ENCODE results near the gene KCTD17. TPM values are rescaled to one million over a fixed set of nuclear protein-coding genes. Genes with fewer than 3 reads are reported as not detected.

Gene KCTD17
- total and polyA plus RNA-seq, 2 donors (not counting 1 experiment from before 2014, with no cell fraction given), result 10.6 to 19.3 TPM

- no peak overlapping the region for H3K4me3 ChIP-seq (replicated peaks in 1 of 4; ENCODE audit: control extremely low read depth in 1 of 4, insufficient read depth in 1 of 4, low read depth in 3 of 4, low read length in 4 of 4)
- no peak overlapping the region for H3K4me2 ChIP-seq (ENCODE audit: extremely low read depth, insufficient read depth, low read length)
- no peaks in the 10 kb centered on the region for H3K79me2 ChIP-seq (ENCODE audit: control insufficient read depth, insufficient read depth, low read length)
- H3K36me3 ChIP-seq (ENCODE audit: control insufficient read depth, insufficient read depth, low read length), result no peaks in the 10 kb centered on the region
- no peaks in the 10 kb centered on the region for H4K20me1 ChIP-seq (ENCODE audit: control insufficient read depth, extremely low read depth, insufficient read depth, low read length)
- peaks cover 11% of the 10 kb centered on the region for H3K27me3 ChIP-seq (ENCODE audit: control insufficient read depth, insufficient read depth, low read length)
- H3K9me3 ChIP-seq (ENCODE audit: control insufficient read depth, insufficient read depth, low read depth, low read length), result no peaks in the 10 kb centered on the region
- TF ChIP-seq EZH2 (IDR thresholded peaks at IDR 0.05; ENCODE audit: low read length, missing control alignments), result no peak
- TF ChIP-seq, protein P1, sequence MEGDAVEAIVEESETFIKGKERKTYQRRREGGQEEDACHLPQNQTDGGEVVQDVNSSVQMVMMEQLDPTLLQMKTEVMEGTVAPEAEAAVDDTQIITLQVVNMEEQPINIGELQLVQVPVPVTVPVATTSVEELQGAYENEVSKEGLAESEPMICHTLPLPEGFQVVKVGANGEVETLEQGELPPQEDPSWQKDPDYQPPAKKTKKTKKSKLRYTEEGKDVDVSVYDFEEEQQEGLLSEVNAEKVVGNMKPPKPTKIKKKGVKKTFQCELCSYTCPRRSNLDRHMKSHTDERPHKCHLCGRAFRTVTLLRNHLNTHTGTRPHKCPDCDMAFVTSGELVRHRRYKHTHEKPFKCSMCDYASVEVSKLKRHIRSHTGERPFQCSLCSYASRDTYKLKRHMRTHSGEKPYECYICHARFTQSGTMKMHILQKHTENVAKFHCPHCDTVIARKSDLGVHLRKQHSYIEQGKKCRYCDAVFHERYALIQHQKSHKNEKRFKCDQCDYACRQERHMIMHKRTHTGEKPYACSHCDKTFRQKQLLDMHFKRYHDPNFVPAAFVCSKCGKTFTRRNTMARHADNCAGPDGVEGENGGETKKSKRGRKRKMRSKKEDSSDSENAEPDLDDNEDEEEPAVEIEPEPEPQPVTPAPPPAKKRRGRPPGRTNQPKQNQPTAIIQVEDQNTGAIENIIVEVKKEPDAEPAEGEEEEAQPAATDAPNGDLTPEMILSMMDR (conservative IDR thresholded peaks at IDR 0.05 in 1 of 2, IDR thresholded peaks at IDR 0.05 in 1 of 2; ENCODE audit: low read depth in 1 of 2, low read length in 2 of 2), result no peak
- no peak for DNase-seq (ENCODE audit: low read depth in 2 of 2)
- H2AFZ ChIP-seq (ENCODE audit: low read length), result no peak overlapping the region
- no peak overlapping the region for H3K27ac ChIP-seq (ENCODE audit: insufficient read depth, low read length)
- no peak overlapping the region for H3K9ac ChIP-seq (ENCODE audit: insufficient read depth, low read length)
- no peaks in the 10 kb centered on the region for H3K4me1 ChIP-seq (ENCODE audit: control insufficient read depth, extremely low read depth, insufficient read depth, low read length)
Measured at GRCh38 chr22:37111156-37111717, 59.7 kb downstream of the KCTD17 start.

DNA sequence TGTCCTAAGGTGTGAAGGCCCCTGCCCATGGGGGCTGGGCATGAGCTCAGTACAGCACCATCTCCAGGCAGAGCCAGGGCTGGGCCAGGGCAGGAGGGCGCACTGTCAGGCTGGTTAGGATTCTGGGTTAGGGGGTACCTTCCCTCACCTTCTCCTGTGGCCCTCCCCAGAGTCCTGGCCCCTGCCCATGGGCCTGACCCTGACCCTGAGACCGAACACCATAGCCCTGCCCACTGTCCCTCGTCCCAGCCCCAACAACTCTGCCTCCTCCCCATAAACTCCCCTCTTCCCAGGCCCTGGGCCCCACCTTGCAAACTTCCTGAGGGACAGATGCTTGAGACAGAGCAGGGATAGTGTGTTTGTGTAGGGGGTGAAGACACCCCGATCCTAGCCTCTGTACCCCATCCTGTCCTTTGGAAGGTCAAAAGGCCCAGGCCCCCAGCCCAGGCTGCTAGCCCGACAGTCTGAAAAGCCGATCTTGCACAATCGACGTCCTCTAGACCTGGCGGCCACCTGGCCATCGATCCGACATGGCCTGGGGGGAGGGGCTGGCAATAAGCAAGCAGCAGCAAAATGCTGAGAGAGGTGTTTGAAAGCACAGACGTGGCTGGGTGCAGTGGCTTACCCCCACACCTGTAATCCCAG, 60.7 kb downstream of the KCTD17 start:
- Histone ChIP-seq H4K20me1 (ENCODE audit: control insufficient read depth, extremely low read depth, insufficient read depth, low read length) (no peaks in the 10 kb centered on the region), H3K27me3 (ENCODE audit: control insufficient read depth, insufficient read depth, low read length) (peaks cover 11% of the 10 kb centered on the region), H3K9me3 (ENCODE audit: control insufficient read depth, insufficient read depth, low read depth, low read length) (no peaks in the 10 kb centered on the region), H2AFZ (ENCODE audit: low read length) (no peak overlapping the region), H3K36me3 (ENCODE audit: control insufficient read depth, insufficient read depth, low read length) (no peaks in the 10 kb centered on the region), H3K4me3 (replicated peaks in 1 of 4; ENCODE audit: control extremely low read depth in 1 of 4, insufficient read depth in 1 of 4, low read depth in 3 of 4, low read length in 4 of 4) (no peak overlapping the region), H3K4me1 (ENCODE audit: control insufficient read depth, extremely low read depth, insufficient read depth, low read length) (no peaks in the 10 kb centered on the region), H3K27ac (ENCODE audit: insufficient read depth, low read length) (no peak overlapping the region), H3K79me2 (ENCODE audit: control insufficient read depth, insufficient read depth, low read length) (no peaks in the 10 kb centered on the region), H3K4me2 (ENCODE audit: extremely low read depth, insufficient read depth, low read length) (no peak overlapping the region), H3K9ac (ENCODE audit: insufficient read depth, low read length) (no peak overlapping the region)
- DNase-seq (ENCODE audit: low read depth in 2 of 2), result no peak
- no peak for TF ChIP-seq EZH2 (IDR thresholded peaks at IDR 0.05; ENCODE audit: low read length, missing control alignments)
- TF ChIP-seq, protein P1 (conservative IDR thresholded peaks at IDR 0.05 in 1 of 2, IDR thresholded peaks at IDR 0.05 in 1 of 2; ENCODE audit: low read depth in 1 of 2, low read length in 2 of 2), result no peak

Other genes starting within 250 kb of the KCTD17 start
- gene PVALB, start 234.7 kb upstream of the KCTD17 start, total RNA-seq, result not detected in 2 replicates
- gene PVALB, start 234.7 kb upstream of the KCTD17 start, polyA plus RNA-seq, result not detected in 2 replicates
- not detected in 2 replicates for gene NCF4, start 190.7 kb upstream of the KCTD17 start, total RNA-seq
- gene NCF4, start 190.7 kb upstream of the KCTD17 start, polyA plus RNA-seq, result not detected in 2 replicates
- gene CSF2RB, start 138.1 kb upstream of the KCTD17 start, total RNA-seq, result not detected in 2 replicates
- not detected in 2 replicates for gene CSF2RB, start 138.1 kb upstream of the KCTD17 start, polyA plus RNA-seq
- gene TST, start 32.3 kb upstream of the KCTD17 start, total RNA-seq, result 21.6 and 25.4 TPM in 2 replicates
- 11.7 and 12.7 TPM in 2 replicates for gene TST, start 32.3 kb upstream of the KCTD17 start, polyA plus RNA-seq
- gene MPST, start 32.0 kb upstream of the KCTD17 start, total RNA-seq, result 51.5 and 76.8 TPM in 2 replicates
- 13.5 and 14.8 TPM in 2 replicates for gene MPST, start 32.0 kb upstream of the KCTD17 start, polyA plus RNA-seq
- not detected in 2 replicates for gene TMPRSS6, start 58.0 kb downstream of the KCTD17 start, total RNA-seq
- gene TMPRSS6, start 58.0 kb downstream of the KCTD17 start, polyA plus RNA-seq, result not detected in 2 replicates
- not detected in 2 replicates for gene IL2RB, start 98.2 kb downstream of the KCTD17 start, total RNA-seq
- gene IL2RB, start 98.2 kb downstream of the KCTD17 start, polyA plus RNA-seq, result 0.03 and 0.07 TPM in 2 replicates
- gene C1QTNF6, start 136.5 kb downstream of the KCTD17 start, total RNA-seq, result 3.5 and 4.6 TPM in 2 replicates
- 3.0 and 7.4 TPM in 2 replicates for gene C1QTNF6, start 136.5 kb downstream of the KCTD17 start, polyA plus RNA-seq
- gene SSTR3, start 160.7 kb downstream of the KCTD17 start, total RNA-seq, result not detected in 2 replicates
- gene SSTR3, start 160.7 kb downstream of the KCTD17 start, polyA plus RNA-seq, result not detected in 2 replicates
- 1.5 and 2.1 TPM in 2 replicates for gene RAC2, start 192.5 kb downstream of the KCTD17 start, total RNA-seq
- gene RAC2, start 192.5 kb downstream of the KCTD17 start, polyA plus RNA-seq, result 10.5 and 10.9 TPM in 2 replicates
- under 0.01 and 0.26 TPM in 2 replicates for gene CYTH4, start 230.8 kb downstream of the KCTD17 start, total RNA-seq
- 0.12 TPM in 1 of 2 replicates, not detected in the other for gene CYTH4, start 230.8 kb downstream of the KCTD17 start, polyA plus RNA-seq